ENCODE results near the gene P3H4. TPM values are rescaled to one million over a fixed set of nuclear protein-coding genes. Genes with fewer than 3 reads are reported as not detected.

Gene P3H4
- total RNA-seq, 1 experiment from 2014 or later: 29.6 TPM

DNA sequence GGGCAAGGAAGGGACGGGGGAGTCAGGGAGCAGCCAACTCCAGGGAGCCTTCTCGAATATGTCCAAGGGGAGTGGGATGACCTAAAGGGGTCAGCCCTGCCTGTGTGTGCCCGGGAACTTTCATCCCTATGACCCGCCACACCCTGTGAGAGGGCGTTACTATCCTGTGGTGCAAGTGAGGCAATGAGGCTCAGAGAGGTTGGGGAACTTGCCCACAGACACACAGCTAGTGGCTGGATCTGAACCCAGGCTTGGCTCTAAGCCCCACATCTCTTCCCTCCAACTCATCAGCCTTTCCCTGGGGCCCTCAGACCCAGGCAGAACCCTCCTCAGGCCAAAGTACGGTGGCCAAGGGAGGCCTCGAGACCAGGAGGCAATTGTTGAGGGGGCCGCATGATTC lies 48.4 kb downstream of the P3H4 start:
- H3K9me2 ChIP-seq (replicated peaks; ENCODE audit: low read length): no peaks in the 10 kb centered on the region
- TF ChIP-seq EZH2phosphoT487 (IDR thresholded peaks at IDR 0.05; ENCODE audit: borderline replicate concordance, low read length) (no peak), EZH2 (IDR thresholded peaks at IDR 0.05; ENCODE audit: low read length, unreplicated experiment) (no peak)
- TF ChIP-seq, protein P1, sequence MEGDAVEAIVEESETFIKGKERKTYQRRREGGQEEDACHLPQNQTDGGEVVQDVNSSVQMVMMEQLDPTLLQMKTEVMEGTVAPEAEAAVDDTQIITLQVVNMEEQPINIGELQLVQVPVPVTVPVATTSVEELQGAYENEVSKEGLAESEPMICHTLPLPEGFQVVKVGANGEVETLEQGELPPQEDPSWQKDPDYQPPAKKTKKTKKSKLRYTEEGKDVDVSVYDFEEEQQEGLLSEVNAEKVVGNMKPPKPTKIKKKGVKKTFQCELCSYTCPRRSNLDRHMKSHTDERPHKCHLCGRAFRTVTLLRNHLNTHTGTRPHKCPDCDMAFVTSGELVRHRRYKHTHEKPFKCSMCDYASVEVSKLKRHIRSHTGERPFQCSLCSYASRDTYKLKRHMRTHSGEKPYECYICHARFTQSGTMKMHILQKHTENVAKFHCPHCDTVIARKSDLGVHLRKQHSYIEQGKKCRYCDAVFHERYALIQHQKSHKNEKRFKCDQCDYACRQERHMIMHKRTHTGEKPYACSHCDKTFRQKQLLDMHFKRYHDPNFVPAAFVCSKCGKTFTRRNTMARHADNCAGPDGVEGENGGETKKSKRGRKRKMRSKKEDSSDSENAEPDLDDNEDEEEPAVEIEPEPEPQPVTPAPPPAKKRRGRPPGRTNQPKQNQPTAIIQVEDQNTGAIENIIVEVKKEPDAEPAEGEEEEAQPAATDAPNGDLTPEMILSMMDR (conservative IDR thresholded peaks at IDR 0.05; ENCODE audit: low read depth, low read length): no peak
- no peaks in the 10 kb centered on the region for H3K79me2 ChIP-seq (ENCODE audit: low read length)
- H3K36me3 ChIP-seq (ENCODE audit: low read depth, low read length): peaks cover 41% of the 10 kb centered on the region
- TSS peak; percentile 10 for BruUV-seq (replicated peaks)
- H2AFZ ChIP-seq (ENCODE audit: low read length): no peak overlapping the region
- DNase-seq (no peak), ATAC-seq (no peak)
- H4K20me1 ChIP-seq (ENCODE audit: low read length): no peaks in the 10 kb centered on the region
- no peak overlapping the region for H3K27ac ChIP-seq (ENCODE audit: low read length)
- H3F3A ChIP-seq (ENCODE audit: low read length, unreplicated experiment): no peaks in the 10 kb centered on the region
- no peak overlapping the region for H3K4me3 ChIP-seq (ENCODE audit: low read length)
- H3K9me3 ChIP-seq (ENCODE audit: low read length): no peaks in the 10 kb centered on the region
- H3K9ac ChIP-seq (ENCODE audit: low read length): no peak overlapping the region
- ChIA-PET POLR2A (ENCODE audit: unreplicated experiment) (no interaction called here), CTCF (no interaction called here)
- intact Hi-C loops (cut with micrococcal nuclease): no loop called here
- no peaks in the 10 kb centered on the region for H3K4me1 ChIP-seq (ENCODE audit: insufficient read depth, low read length)
- no peaks in the 10 kb centered on the region for H3K27me3 ChIP-seq (ENCODE audit: low read length)
- H3K4me2 ChIP-seq (ENCODE audit: low read length): no peak overlapping the region

DNA sequence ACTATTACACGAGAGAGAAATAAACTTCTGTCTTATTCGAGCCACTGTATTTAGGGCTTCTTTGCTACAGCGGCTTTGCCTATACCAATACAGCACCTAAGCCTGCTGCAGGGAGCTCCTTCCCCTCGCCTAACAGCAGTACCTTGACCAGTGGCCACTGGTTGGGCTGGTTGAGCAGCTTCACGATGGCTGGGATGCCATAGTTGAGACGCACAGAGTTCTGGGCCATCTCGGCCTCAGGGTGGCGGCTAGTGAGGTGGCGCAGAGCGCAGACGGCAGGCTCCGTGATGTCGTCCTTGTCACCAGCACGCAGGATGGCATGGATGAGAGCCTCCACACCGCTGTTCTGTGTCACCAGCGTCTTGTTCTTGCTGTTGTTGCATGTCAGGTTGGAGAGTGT lies 48.9 kb downstream of the P3H4 start:
- Histone ChIP-seq H4K20me1 (ENCODE audit: low read length) (no peaks in the 10 kb centered on the region), H3F3A (ENCODE audit: low read length, unreplicated experiment) (no peaks in the 10 kb centered on the region), H3K36me3 (ENCODE audit: low read depth, low read length) (peaks cover 43% of the 10 kb centered on the region), H3K27me3 (ENCODE audit: low read length) (no peaks in the 10 kb centered on the region), H3K9ac (ENCODE audit: low read length) (no peak overlapping the region), H3K9me3 (ENCODE audit: low read length) (no peaks in the 10 kb centered on the region), H3K4me3 (ENCODE audit: low read length) (no peak overlapping the region), H3K4me1 (ENCODE audit: insufficient read depth, low read length) (no peaks in the 10 kb centered on the region), H3K9me2 (replicated peaks; ENCODE audit: low read length) (no peaks in the 10 kb centered on the region), H3K27ac (ENCODE audit: low read length) (no peak overlapping the region), H2AFZ (ENCODE audit: low read length) (no peak overlapping the region), H3K79me2 (ENCODE audit: low read length) (no peaks in the 10 kb centered on the region), H3K4me2 (ENCODE audit: low read length) (no peak overlapping the region)
- ChIA-PET POLR2A (ENCODE audit: unreplicated experiment) (no interaction called here), CTCF (no interaction called here)
- TF ChIP-seq EZH2 (IDR thresholded peaks at IDR 0.05; ENCODE audit: low read length, unreplicated experiment): no peak
- no peak for TF ChIP-seq EZH2phosphoT487 (IDR thresholded peaks at IDR 0.05; ENCODE audit: borderline replicate concordance, low read length)
- DNase-seq (no peak), ATAC-seq (no peak)
- no TSS peak for BruUV-seq (replicated peaks)
- intact Hi-C loops (cut with micrococcal nuclease): no loop called here

DNA sequence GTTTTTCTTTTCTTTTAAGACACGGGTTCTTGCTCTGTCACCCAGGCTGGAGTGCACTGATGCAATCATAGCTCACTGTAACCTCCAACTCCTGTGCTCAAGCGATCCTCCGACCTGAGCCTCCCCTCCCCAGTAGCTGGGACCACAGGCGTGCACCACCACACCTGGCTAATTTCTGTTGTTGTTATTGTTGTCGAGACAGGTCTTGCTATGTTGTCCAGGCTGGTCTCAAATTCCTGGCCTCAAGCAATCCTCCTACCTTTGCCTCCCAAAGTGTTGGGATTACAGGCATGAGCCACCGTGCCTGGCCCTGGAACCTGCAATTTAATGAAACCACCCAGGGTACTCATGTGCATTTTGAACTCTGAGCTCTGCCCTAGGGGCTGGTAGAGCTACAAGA lies 49.4 kb downstream of the P3H4 start:
- H3K9me3 ChIP-seq (ENCODE audit: low read length): no peaks in the 10 kb centered on the region
- H3K79me2 ChIP-seq (ENCODE audit: low read length): no peaks in the 10 kb centered on the region
- no peak overlapping the region for H3K4me3 ChIP-seq (ENCODE audit: low read length)
- DNase-seq (no peak), ATAC-seq (no peak)
- H4K20me1 ChIP-seq (ENCODE audit: low read length): no peaks in the 10 kb centered on the region
- TF ChIP-seq EZH2 (IDR thresholded peaks at IDR 0.05; ENCODE audit: low read length, unreplicated experiment): no peak
- TF ChIP-seq EZH2phosphoT487 (IDR thresholded peaks at IDR 0.05; ENCODE audit: borderline replicate concordance, low read length): no peak
- TF ChIP-seq, protein P1 (conservative IDR thresholded peaks at IDR 0.05; ENCODE audit: low read depth, low read length): no peak
- no peak overlapping the region for H3K9ac ChIP-seq (ENCODE audit: low read length)
- CTCF ChIA-PET: no interaction called here
- POLR2A ChIA-PET (ENCODE audit: unreplicated experiment): no interaction called here
- no peak overlapping the region for H3K27ac ChIP-seq (ENCODE audit: low read length)
- no TSS peak for BruUV-seq (replicated peaks)
- no peak overlapping the region for H3K4me2 ChIP-seq (ENCODE audit: low read length)
- H3K27me3 ChIP-seq (ENCODE audit: low read length): no peaks in the 10 kb centered on the region
- H3K36me3 ChIP-seq (ENCODE audit: low read depth, low read length): peaks cover 40% of the 10 kb centered on the region
- H2AFZ ChIP-seq (ENCODE audit: low read length): no peak overlapping the region
- no peaks in the 10 kb centered on the region for H3K9me2 ChIP-seq (replicated peaks; ENCODE audit: low read length)
- H3F3A ChIP-seq (ENCODE audit: low read length, unreplicated experiment): no peaks in the 10 kb centered on the region
- intact Hi-C loops (cut with micrococcal nuclease): no loop called here
- H3K4me1 ChIP-seq (ENCODE audit: insufficient read depth, low read length): no peaks in the 10 kb centered on the region
